Neutrophil (primary cell): Measurements from ENCODE around the gene SLC4A8.

ENCODE experiments used
- H3K27ac ChIP-seq: fragments of 200-600 bp; sonication (generic); 2 replicates; pipeline ENCODE4 v1.5.1; 2016; ENCODE audit warnings: mild to moderate bottlenecking, moderate library complexity
- H3K27me3 ChIP-seq: fragments of 200-600 bp; sonication (generic); 2 replicates; pipeline ENCODE4 v1.6.0; 2016; ENCODE audit warnings: mild to moderate bottlenecking
- H3K36me3 ChIP-seq: fragments of 200-600 bp; sonication (generic); 2 replicates; pipeline ENCODE4 v1.5.1; 2017
- H3K4me1 ChIP-seq, 2 experiments: fragments of 200-600 bp in 1 of 2; sonication (generic) in 1 of 2; 1 replicate in 1 of 2; 2 replicates in 1 of 2; pipeline versions ENCODE4 v1.5.1 to v1.6.1; 2013 to 2016; ENCODE audit warnings: low read depth in 1 of 2, low read length in 1 of 2, mild to moderate bottlenecking in 1 of 2, moderate library complexity in 1 of 2; ENCODE audit not compliant: control insufficient read depth in 1 of 2, insufficient read depth in 1 of 2
- H3K4me3 ChIP-seq, 2 experiments: fragments of 200-600 bp in 1 of 2; sonication (generic) in 1 of 2; 1 replicate in 1 of 2; 2 replicates in 1 of 2; pipeline ENCODE4 v1.5.1; 2013 to 2016; ENCODE audit warnings: low read depth in 1 of 2, low read length in 1 of 2, mild to moderate bottlenecking in 1 of 2, moderate library complexity in 1 of 2
- H3K9me3 ChIP-seq: fragments of 200-600 bp; sonication (generic); 2 replicates; pipeline ENCODE4 v1.5.1; 2016
- TF ChIP-seq, protein P1 (sequence below): fragments of 200-600 bp; sonication (generic); IDR thresholded peaks from 2 replicates; pipeline ENCODE4 v1.5.1; 2016; ENCODE audit warnings: antibody characterized with exemption

Gene SLC4A8

DNA sequence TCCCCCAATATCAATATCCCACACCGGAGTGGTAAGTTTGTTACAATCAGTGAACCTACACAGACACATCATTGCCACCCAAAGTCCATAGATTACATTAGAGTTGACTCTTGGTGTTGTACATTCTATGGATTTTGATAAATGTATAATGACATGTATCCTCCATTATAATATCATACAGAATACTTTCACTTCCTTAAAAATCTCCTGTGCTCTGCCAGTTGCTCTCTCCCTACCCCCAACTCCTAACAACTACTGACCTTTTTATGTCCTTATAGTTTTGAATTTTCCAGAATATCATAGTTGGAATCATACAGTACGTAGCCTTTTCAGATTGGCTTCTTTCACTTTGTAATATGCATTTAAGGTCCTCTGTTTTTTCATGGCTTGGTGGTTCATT is 48.4 kb downstream of the SLC4A8 start:
- H3K27me3 ChIP-seq, result no peaks in the 10 kb centered on the region
- TF ChIP-seq, protein P1, sequence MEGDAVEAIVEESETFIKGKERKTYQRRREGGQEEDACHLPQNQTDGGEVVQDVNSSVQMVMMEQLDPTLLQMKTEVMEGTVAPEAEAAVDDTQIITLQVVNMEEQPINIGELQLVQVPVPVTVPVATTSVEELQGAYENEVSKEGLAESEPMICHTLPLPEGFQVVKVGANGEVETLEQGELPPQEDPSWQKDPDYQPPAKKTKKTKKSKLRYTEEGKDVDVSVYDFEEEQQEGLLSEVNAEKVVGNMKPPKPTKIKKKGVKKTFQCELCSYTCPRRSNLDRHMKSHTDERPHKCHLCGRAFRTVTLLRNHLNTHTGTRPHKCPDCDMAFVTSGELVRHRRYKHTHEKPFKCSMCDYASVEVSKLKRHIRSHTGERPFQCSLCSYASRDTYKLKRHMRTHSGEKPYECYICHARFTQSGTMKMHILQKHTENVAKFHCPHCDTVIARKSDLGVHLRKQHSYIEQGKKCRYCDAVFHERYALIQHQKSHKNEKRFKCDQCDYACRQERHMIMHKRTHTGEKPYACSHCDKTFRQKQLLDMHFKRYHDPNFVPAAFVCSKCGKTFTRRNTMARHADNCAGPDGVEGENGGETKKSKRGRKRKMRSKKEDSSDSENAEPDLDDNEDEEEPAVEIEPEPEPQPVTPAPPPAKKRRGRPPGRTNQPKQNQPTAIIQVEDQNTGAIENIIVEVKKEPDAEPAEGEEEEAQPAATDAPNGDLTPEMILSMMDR, result no peak
- H3K9me3 ChIP-seq, result no peaks in the 10 kb centered on the region
- no peak overlapping the region for H3K27ac ChIP-seq
- no peaks in the 10 kb centered on the region for H3K36me3 ChIP-seq
- H3K4me3 ChIP-seq, result no peak overlapping the region
- H3K4me1 ChIP-seq, result no peaks in the 10 kb centered on the region

DNA sequence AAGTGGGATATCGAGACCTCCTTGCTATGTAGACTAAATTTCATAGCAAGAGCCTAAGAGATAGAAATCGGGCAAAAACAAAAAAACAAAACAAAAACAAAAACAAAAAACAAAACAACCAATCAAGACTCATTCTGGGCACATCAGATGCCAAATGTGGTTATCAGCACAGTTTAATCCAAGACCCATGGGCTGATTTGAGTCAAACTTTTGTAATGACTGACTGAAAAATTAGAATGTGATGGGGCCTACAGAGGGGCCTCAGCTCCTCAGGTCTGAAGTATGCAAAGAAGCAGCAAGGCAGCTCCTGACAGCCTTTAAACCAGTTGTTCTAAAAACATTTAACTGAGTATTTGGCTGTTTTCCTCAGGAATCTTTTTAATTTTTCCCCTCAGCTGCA is 49.3 kb downstream of the SLC4A8 start:
- H3K27me3 ChIP-seq, result no peaks in the 10 kb centered on the region
- no peaks in the 10 kb centered on the region for H3K36me3 ChIP-seq
- H3K4me3 ChIP-seq, result no peak overlapping the region
- TF ChIP-seq, protein P1, result no peak
- no peaks in the 10 kb centered on the region for H3K4me1 ChIP-seq
- no peaks in the 10 kb centered on the region for H3K9me3 ChIP-seq
- no peak overlapping the region for H3K27ac ChIP-seq

DNA sequence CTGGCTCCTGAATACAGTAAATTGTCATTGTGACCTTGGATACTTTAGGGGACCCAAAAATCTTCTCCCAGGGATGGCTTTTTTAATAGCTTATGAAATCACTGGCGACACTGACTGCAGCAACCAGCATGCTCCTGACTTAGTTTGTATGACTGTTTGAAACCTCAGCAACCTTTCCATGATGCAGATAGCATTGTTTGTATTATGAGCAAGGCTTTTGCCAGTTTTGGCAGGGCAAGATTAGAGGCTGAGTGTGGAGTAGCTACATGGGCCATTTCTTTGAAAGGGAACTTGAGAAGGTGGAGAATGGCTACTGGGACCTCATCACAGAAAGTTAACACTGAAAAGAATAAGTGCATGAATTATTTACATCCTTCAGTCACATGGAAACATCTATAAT is 50.9 kb downstream of the SLC4A8 start:
- TF ChIP-seq, protein P1, result no peak
- H3K4me3 ChIP-seq, result no peak overlapping the region
- H3K4me1 ChIP-seq, result no peaks in the 10 kb centered on the region
- no peaks in the 10 kb centered on the region for H3K9me3 ChIP-seq
- no peak overlapping the region for H3K27ac ChIP-seq
- H3K27me3 ChIP-seq, result no peaks in the 10 kb centered on the region
- no peaks in the 10 kb centered on the region for H3K36me3 ChIP-seq

DNA sequence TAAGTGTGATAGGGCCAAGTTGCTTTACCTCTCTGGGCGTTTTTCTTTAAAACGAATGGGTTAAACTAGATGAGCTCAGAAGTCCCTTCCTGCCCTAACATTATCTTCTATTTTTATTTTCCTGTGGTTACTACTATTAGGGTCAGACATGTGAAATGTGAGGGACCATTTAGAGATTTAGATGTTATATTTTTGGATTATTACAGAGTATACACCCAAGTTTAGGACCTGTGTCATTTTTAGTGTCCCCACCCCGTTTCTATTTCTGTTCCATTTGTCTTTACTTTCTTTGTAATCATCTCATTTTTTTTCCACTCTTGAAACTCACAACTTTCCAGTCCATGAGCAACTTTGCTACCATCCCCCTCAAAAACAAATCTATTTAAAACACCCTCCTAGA is 56.3 kb downstream of the SLC4A8 start:
- no peak overlapping the region for H3K4me3 ChIP-seq
- no peaks in the 10 kb centered on the region for H3K4me1 ChIP-seq
- H3K27me3 ChIP-seq, result no peaks in the 10 kb centered on the region
- TF ChIP-seq, protein P1, result no peak
- no peak overlapping the region for H3K27ac ChIP-seq
- H3K36me3 ChIP-seq, result no peaks in the 10 kb centered on the region
- no peaks in the 10 kb centered on the region for H3K9me3 ChIP-seq

DNA sequence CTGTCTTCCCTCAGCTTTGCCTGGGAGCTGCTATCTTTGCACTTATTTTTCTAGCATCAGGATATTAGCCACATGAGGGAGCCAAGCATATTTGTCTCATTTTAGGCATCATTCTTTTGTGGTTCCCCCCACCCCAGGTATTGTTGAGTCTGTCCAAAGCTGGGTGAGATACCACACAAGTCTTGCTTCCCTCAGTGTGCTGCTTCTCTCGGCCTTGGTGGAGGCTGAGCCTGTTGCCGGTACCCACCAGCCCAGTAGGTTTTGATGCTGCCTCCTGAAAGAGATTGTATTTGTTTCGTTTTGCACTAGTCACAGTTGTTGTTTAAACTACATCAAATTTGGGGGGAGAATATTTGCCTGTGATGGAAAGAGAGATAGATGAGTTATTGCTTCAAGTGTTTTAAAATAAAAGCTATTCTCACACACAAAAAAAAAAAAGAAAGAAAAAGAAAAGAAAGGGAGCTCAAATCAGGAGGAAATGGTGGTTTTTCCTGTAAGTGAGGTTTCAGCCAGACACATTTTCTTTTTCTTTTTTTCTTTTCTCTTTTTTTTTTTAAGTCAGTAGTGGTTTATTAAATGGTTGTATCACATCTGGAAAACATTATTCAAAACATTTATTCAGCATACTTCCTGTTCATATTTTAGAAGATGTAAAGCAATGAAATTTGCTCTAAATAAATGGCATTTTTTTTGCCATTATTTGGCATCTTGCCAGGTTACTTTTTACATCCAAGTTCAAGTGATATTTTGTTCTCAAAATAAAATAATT is 58.5 kb downstream of the SLC4A8 start:
- H3K36me3 ChIP-seq, result no peaks in the 10 kb centered on the region
- no peak overlapping the region for H3K27ac ChIP-seq
- no peaks in the 10 kb centered on the region for H3K4me1 ChIP-seq
- no peaks in the 10 kb centered on the region for H3K27me3 ChIP-seq
- no peak overlapping the region for H3K4me3 ChIP-seq
- no peaks in the 10 kb centered on the region for H3K9me3 ChIP-seq
- TF ChIP-seq, protein P1, result no peak
